PC-9 (cell line): ENCODE measurements around the gene FAM13C. TPM values are rescaled to one million over a fixed set of nuclear protein-coding genes. Genes with fewer than 3 reads are reported as not detected.
"Not testable (repeated sequence)": the region's sequence is repeated elsewhere in the genome, so short reads cannot be mapped to it uniquely, and the experiment has no call there.

Experiments used
- BruUV-seq: library from RNA; stranded (reverse); fragments of 400-500 nt; replicated peaks from 2 replicates; lab custom pipeline; 2021; lab: Mats Ljungman, UMichigan
- CTCF ChIA-PET: fragments of 300-600 bp; sonication (Branson Sonifier 250); formaldehyde crosslinking; loops from one replicate; lab custom pipeline; 2022; ENCODE audit warnings: antibody characterized with exemption; lab: Charles Lee
- POLR2A ChIA-PET: fragments of 300-600 bp; sonication (Branson Sonifier 250); formaldehyde crosslinking; loops from one replicate; lab custom pipeline; 2022; ENCODE audit warnings: antibody characterized with exemption; ENCODE audit not compliant: unreplicated experiment; lab: Charles Lee
- DNase-seq, 2 experiments: peaks; one replicate each; pipeline versions ENCODE4 v3.0.0 to v3.0.0-alpha.2; 2015 to 2022; ENCODE audit warnings: mixed read lengths in 1 of 2
- H2AFZ ChIP-seq: fragments of 200-600 bp; sonication (generic); 2 replicates; pipeline ENCODE4 v1.8.1; 2017; ENCODE audit warnings: antibody characterized with exemption
- H3F3A ChIP-seq: fragments of 200-600 bp; sonication (generic); 2 replicates; pipeline ENCODE4 v1.8.1; 2017; ENCODE audit warnings: antibody characterized with exemption, mild to moderate bottlenecking, low read depth; ENCODE audit not compliant: insufficient read depth
- H3K27ac ChIP-seq: fragments of 200-600 bp; sonication (generic); 2 replicates; pipeline ENCODE4 v1.6.1; 2016; ENCODE audit warnings: mixed run types
- H3K27me3 ChIP-seq: fragments of 200-600 bp; sonication (generic); 2 replicates; pipeline ENCODE4 v1.6.1; 2016; ENCODE audit warnings: low read depth, mixed run types; ENCODE audit not compliant: insufficient read depth
- H3K36me3 ChIP-seq: fragments of 200-600 bp; sonication (generic); 2 replicates; pipeline ENCODE4 v1.6.1; 2016; ENCODE audit warnings: low read depth, mixed run types
- H3K4me1 ChIP-seq: fragments of 200-600 bp; sonication (generic); replicated peaks from 2 replicates; pipeline ENCODE4 v1.6.1; 2016; ENCODE audit warnings: mixed run types; ENCODE audit not compliant: insufficient read depth
- H3K4me2 ChIP-seq: fragments of 200-600 bp; sonication (generic); 2 replicates; pipeline ENCODE4 v1.6.1; 2017; ENCODE audit warnings: mixed run types
- H3K4me3 ChIP-seq: fragments of 200-600 bp; sonication (generic); 2 replicates; pipeline ENCODE4 v1.6.1; 2016; ENCODE audit warnings: mixed run types
- H3K79me2 ChIP-seq: fragments of 200-600 bp; sonication (generic); 2 replicates; pipeline ENCODE4 v1.6.1; 2017; ENCODE audit warnings: low read depth, mixed run types
- H3K9me2 ChIP-seq: fragments of 200-600 bp; sonication (generic); 2 replicates; pipeline ENCODE4 v1.8.1; 2017; ENCODE audit warnings: mild to moderate bottlenecking; ENCODE audit not compliant: insufficient read depth
- H3K9me3 ChIP-seq: fragments of 200-600 bp; sonication (generic); 2 replicates; pipeline ENCODE4 v1.8.1; 2016; ENCODE audit warnings: low read depth; ENCODE audit not compliant: insufficient read depth
- H4K20me1 ChIP-seq: fragments of 200-600 bp; sonication (generic); 2 replicates; pipeline ENCODE4 v1.8.1; 2017; ENCODE audit not compliant: insufficient read depth
- CTCF ChIP-seq: fragments of 200-600 bp; sonication (generic); conservative IDR thresholded peaks from 2 replicates; pipeline ENCODE4 v1.6.1; 2017; ENCODE audit warnings: mixed run types, antibody characterized with exemption, mild to moderate bottlenecking, moderate library complexity
- EZH2 ChIP-seq: fragments of 200-600 bp; sonication (generic); IDR thresholded peaks from 2 replicates; pipeline ENCODE4 v1.8.0; 2017; ENCODE audit warnings: antibody characterized with exemption, low read depth
- intact Hi-C: fragments of 100-400 bp; cut with micrococcal nuclease; formaldehyde crosslinking; loops from one replicate; pipeline ENCODE4 v1.10.0; 2022; ENCODE audit not compliant: unreplicated experiment
- total RNA-seq: library from RNA; stranded (reverse); gene quantifications from 2 replicates; pipeline ENCODE4 v1.2.3, GENCODE V29; 2021

FAM13C gene
- total RNA-seq, 1 experiment from 2014 or later, result not detected

DNA sequence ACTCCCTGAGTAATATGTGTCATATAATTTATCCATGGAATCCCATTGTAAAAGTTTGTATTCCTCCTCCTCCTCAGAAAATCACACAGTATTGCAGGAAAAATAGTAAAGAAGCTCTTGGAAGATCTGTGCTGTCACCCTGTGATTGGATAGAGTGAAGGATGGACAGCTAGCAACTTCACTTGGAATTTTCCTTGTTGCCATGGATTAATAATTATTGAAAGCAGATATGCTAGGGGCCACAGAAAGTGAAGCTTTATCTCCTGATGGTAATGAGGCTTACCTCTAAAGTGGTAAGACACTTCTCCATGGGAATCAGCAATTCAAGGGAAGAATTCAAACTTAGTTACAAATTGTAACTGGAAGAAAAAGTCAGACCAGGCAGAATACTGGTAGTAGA, 137.1 kb downstream of the FAM13C start:
- POLR2A ChIA-PET, result no interaction called here
- H4K20me1 ChIP-seq, result no peaks in the 10 kb centered on the region

DNA sequence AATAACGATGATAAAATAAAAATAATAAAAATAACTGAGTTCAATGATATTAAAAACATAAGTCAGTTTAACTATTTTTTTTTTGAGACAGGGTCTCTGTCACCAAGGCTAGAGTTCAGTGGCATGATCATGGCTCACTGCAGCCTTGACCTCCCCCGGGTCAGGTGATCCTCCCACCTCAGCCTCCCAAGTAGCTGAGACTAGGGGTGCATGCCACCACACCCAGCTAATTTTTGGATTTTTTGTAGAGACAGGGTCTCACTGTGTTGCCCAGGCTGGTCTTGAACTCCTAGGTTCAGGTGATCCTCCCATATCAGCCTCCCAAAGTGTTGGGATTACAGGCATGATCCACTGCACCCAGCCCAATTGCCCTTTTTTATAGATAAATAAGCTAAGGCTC, 138.8 kb downstream of the FAM13C start:
- POLR2A ChIA-PET, H3K9me3 ChIP-seq, H3K9me2 ChIP-seq, H3F3A ChIP-seq, DNase-seq, H3K79me2 ChIP-seq, H3K27ac ChIP-seq, BruUV-seq, H2AFZ ChIP-seq, H3K4me1 ChIP-seq, H3K36me3 ChIP-seq, CTCF ChIA-PET, H3K27me3 ChIP-seq, H3K4me3 ChIP-seq, intact Hi-C loops, H4K20me1 ChIP-seq, H3K4me2 ChIP-seq: not testable (repeated sequence)

More for the DNA sequence above, 137.1 kb downstream of the FAM13C start:
- BruUV-seq, result no TSS peak
- intact Hi-C loops, result no loop called here
- H2AFZ ChIP-seq, result no peak overlapping the region
- TF ChIP-seq CTCF (no peak), EZH2 (no peak)
- H3K9me2 ChIP-seq, result no peaks in the 10 kb centered on the region
- no peak overlapping the region for H3K4me2 ChIP-seq
- no peaks in the 10 kb centered on the region for H3K4me1 ChIP-seq
- no peaks in the 10 kb centered on the region for H3K36me3 ChIP-seq
- H3K27ac ChIP-seq, result no peak overlapping the region
- H3K4me3 ChIP-seq, result no peak overlapping the region
- H3K79me2 ChIP-seq, result no peaks in the 10 kb centered on the region
- CTCF ChIA-PET, result no interaction called here
- H3F3A ChIP-seq, result no peaks in the 10 kb centered on the region
- DNase-seq, result no peak
- H3K27me3 ChIP-seq, result no peaks in the 10 kb centered on the region
- H3K9me3 ChIP-seq, result no peaks in the 10 kb centered on the region

DNA sequence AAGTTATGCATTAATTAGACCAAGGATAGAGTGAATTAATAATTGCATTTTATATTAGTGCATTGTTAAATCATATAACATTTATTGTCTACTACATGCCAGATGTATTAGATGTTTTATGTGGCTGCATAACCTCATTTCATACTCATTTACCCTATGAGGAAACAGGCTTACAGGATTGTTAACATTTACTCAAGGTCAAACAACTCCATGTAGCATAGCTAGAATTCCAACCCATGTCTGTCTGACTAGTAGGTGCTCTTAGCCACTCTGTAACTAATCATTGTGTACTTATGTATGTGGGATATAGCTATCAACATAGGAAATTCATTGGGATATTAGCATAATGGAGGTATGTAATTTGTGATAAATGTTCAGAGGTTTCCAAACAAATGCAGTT, 139.6 kb downstream of the FAM13C start:
- no peaks in the 10 kb centered on the region for H3K4me1 ChIP-seq
- H3K9me2 ChIP-seq, result no peaks in the 10 kb centered on the region
- CTCF ChIA-PET, result no interaction called here
- H3K9me3 ChIP-seq, result no peaks in the 10 kb centered on the region
- DNase-seq, result no peak
- no peaks in the 10 kb centered on the region for H3F3A ChIP-seq
- TF ChIP-seq EZH2 (no peak), CTCF (no peak)
- H3K27me3 ChIP-seq, result no peaks in the 10 kb centered on the region
- H3K36me3 ChIP-seq, result no peaks in the 10 kb centered on the region
- POLR2A ChIA-PET, result no interaction called here
- no TSS peak for BruUV-seq
- no peak overlapping the region for H3K27ac ChIP-seq
- H4K20me1 ChIP-seq, result no peaks in the 10 kb centered on the region
- no peak overlapping the region for H2AFZ ChIP-seq
- H3K79me2 ChIP-seq, result no peaks in the 10 kb centered on the region
- no peak overlapping the region for H3K4me3 ChIP-seq
- no peak overlapping the region for H3K4me2 ChIP-seq
- intact Hi-C loops, result no loop called here

GRCh38 chr10:59216178-59216869, 146.0 kb downstream of the FAM13C start:
- Histone ChIP-seq H3F3A (no peaks in the 10 kb centered on the region), H3K36me3 (no peaks in the 10 kb centered on the region), H3K9me2 (no peaks in the 10 kb centered on the region), H2AFZ (no peak overlapping the region), H3K27me3 (no peaks in the 10 kb centered on the region), H3K9me3 (no peaks in the 10 kb centered on the region), H3K4me2 (no peak overlapping the region), H3K27ac (no peak overlapping the region), H4K20me1 (no peaks in the 10 kb centered on the region), H3K4me1 (no peaks in the 10 kb centered on the region), H3K4me3 (no peak overlapping the region), H3K79me2 (no peaks in the 10 kb centered on the region)
- no TSS peak for BruUV-seq
- DNase-seq, result no peak
- ChIA-PET CTCF (no interaction called here), POLR2A (no interaction called here)
- intact Hi-C loops, result no loop called here
- TF ChIP-seq CTCF (no peak), EZH2 (no peak)
